ENCODE measurements around the gene KLHDC8A. TPM values are rescaled to one million over a fixed set of nuclear protein-coding genes. Genes with fewer than 3 reads are reported as not detected.

The KLHDC8A gene
- total and polyA plus RNA-seq, 9 of the 15 experiments (the other 6 are each of a cell fraction or from before 2014, with no cell fraction given), result 0.01 to 0.54 (median 0.04) TPM; not detected in 6

DNA sequence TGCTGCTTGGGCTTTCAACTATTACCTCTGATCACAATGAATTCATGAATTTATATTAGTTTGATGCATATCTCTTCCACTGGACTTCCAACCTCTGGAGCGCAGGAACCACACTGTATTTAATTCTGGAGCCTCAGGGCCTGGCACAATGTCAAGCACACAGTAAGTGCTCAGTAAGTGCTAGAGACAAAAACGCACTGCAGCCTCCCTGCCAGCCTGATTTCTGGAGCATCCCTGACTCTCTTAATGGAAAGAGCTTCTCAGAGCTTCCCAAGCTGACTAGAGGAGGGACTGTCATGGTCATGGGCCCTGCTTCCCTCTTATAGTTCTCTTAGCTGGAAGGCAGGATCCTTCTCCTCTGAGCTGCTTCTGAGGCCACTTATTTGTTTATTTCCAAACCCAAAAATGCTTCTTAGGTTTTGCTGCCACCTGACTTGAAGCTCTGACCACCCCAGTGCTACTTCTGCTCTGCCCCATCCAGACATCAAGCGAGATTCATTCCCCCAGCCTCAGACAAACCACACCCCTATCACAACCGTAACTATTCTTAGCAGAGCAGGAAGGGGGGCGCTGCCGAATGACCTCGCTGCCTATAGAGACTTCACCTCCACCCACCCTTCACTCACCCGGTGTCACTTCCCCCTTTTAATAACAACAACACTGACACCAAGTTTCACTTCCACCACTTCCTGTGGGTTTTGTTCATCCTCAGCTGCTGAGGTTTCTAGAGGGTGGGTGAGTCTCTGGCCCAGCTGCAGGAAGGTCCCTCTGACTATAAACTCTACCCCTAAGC is 68.8 kb downstream of the KLHDC8A start (continued):
- TF ChIP-seq KLF6 (CRISPR knock-in tag; IDR thresholded peaks at IDR 0.05; ENCODE audit: borderline replicate concordance), result 0 out of 2 replicates have a peak, but pooled peaks have one; percentile 13
- TF ChIP-seq PATZ1 (CRISPR knock-in tag; IDR thresholded peaks at IDR 0.05; ENCODE audit: borderline replicate concordance), result no peak
- TF ChIP-seq ZNF41 (CRISPR knock-in tag; conservative IDR thresholded peaks at IDR 0.05), result no peak
- TF ChIP-seq PHF8 (IDR thresholded peaks at IDR 0.05; ENCODE audit: borderline replicate concordance, low read length), result 0 out of 2 replicates have a peak, but pooled peaks have one; percentile 9
- no peak for TF ChIP-seq ZNF133 (CRISPR knock-in tag; IDR thresholded peaks at IDR 0.05)
- TF ChIP-seq ZKSCAN3 (CRISPR knock-in tag; IDR thresholded peaks at IDR 0.05), result no peak
- TF ChIP-seq KDM2B (CRISPR knock-in tag; IDR thresholded peaks at IDR 0.05), result no peak
- no peak for TF ChIP-seq NR2C2 (CRISPR knock-in tag; IDR thresholded peaks at IDR 0.05)
- TF ChIP-seq NR2C2 (tag; IDR thresholded peaks at IDR 0.05), result peak; percentile 64
- peak; percentile 69 for TF ChIP-seq ZBTB40 (IDR thresholded peaks at IDR 0.05)
- no peak for TF ChIP-seq ZBTB40 (CRISPR knock-in tag; IDR thresholded peaks at IDR 0.05)
- TF ChIP-seq, protein P1, sequence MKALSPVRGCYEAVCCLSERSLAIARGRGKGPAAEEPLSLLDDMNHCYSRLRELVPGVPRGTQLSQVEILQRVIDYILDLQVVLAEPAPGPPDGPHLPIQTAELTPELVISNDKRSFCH (CRISPR knock-in tag; IDR thresholded peaks at IDR 0.05), result no peak
- TF ChIP-seq, protein P1 (tag; IDR thresholded peaks at IDR 0.05), result no peak
- no peak for TF ChIP-seq FOXK1 (CRISPR knock-in tag; IDR thresholded peaks at IDR 0.05; ENCODE audit: borderline replicate concordance)
- no peak for TF ChIP-seq RFX1 (IDR thresholded peaks at IDR 0.05)
- no peak for TF ChIP-seq TGIF2 (CRISPR knock-in tag; IDR thresholded peaks at IDR 0.05)
- peak; percentile 56; the same call in 1 of the 2 replicates for TF ChIP-seq SMAD4 (CRISPR knock-in tag; conservative IDR thresholded peaks at IDR 0.05)
